Stimulated activated CD4-positive, alpha-beta T cell treated with anti-CD3 and anti-CD28 coated beads, Interleukin-12 subunit alpha, Interleukin-12 subunit beta, amount 100 ng/mL, for 48 hours (primary cell): ENCODE measurements around the gene CPA5.

ENCODE experiments used
- DNase-seq, 3 donors: peaks; one replicate each; pipeline ENCODE4 v3.0.0-alpha.2; 2020; ENCODE audit warnings: low read depth in 2 of 3, low spot score in 1 of 3

CPA5 gene

GRCh38 chr7:130332259-130333053 is 12.2 kb upstream of the CPA5 start:
- no peak for DNase-seq

- DNase-seq: no peak
Measured at GRCh38 chr7:130333832-130334231, 10.8 kb upstream of the CPA5 start.

- no peak for DNase-seq
Measured at GRCh38 chr7:130334274-130334673, 10.3 kb upstream of the CPA5 start.

- no peak for DNase-seq
Measured at GRCh38 chr7:130337410-130337971, 7.1 kb upstream of the CPA5 start.

GRCh38 chr7:130338233-130338632 is 6.4 kb upstream of the CPA5 start:
- DNase-seq: no peak

- no peak for DNase-seq
Measured at GRCh38 chr7:130341882-130342281, 2.7 kb upstream of the CPA5 start.

- no peak for DNase-seq
Measured at GRCh38 chr7:130342701-130343380, 1.8 kb upstream of the CPA5 start.

GRCh38 chr7:130345136-130345535 is 520 bp downstream of the CPA5 start:
- DNase-seq: no peak

- no peak for DNase-seq
Measured at GRCh38 chr7:130345725-130346124, 1.1 kb downstream of the CPA5 start.

GRCh38 chr7:130346177-130346905 is 1.7 kb downstream of the CPA5 start:
- no peak for DNase-seq

- no peak for DNase-seq
Measured at GRCh38 chr7:130346941-130347340, 2.3 kb downstream of the CPA5 start.

GRCh38 chr7:130349911-130350782 is 5.5 kb downstream of the CPA5 start:
- DNase-seq: no peak

GRCh38 chr7:130350945-130351790 is 6.6 kb downstream of the CPA5 start:
- no peak for DNase-seq

GRCh38 chr7:130351791-130352090 is 7.1 kb downstream of the CPA5 start:
- no peak for DNase-seq

- DNase-seq: no peak
Measured at GRCh38 chr7:130352194-130353074, 7.8 kb downstream of the CPA5 start.

GRCh38 chr7:130353196-130353595 is 8.6 kb downstream of the CPA5 start:
- no peak for DNase-seq

- DNase-seq: no peak
Measured at GRCh38 chr7:130356121-130356875, 11.7 kb downstream of the CPA5 start.

GRCh38 chr7:130356876-130357611 is 12.4 kb downstream of the CPA5 start:
- DNase-seq: no peak
